Stimulated activated CD8-positive, alpha-beta memory T cell treated with anti-CD3 and anti-CD28 coated beads, Interleukin-7, amount 100 ng/mL, for 48 hours (primary cell): Measurements from ENCODE around the gene PRKCD.
"Not testable (repeated sequence)": the region's sequence is repeated elsewhere in the genome, so short reads cannot be mapped to it uniquely, and the experiment has no call there.

ENCODE experiments used
- DNase-seq, 2 donors: peaks; one replicate each; pipeline ENCODE4 v3.0.0-alpha.2; 2020; ENCODE audit warnings: low read depth in 1 of 2; ENCODE audit errors: extremely low read depth in 1 of 2

Gene PRKCD

GRCh38 chr3:53139906-53140846, 20.8 kb upstream of the PRKCD start:
- no peak for DNase-seq

DNA sequence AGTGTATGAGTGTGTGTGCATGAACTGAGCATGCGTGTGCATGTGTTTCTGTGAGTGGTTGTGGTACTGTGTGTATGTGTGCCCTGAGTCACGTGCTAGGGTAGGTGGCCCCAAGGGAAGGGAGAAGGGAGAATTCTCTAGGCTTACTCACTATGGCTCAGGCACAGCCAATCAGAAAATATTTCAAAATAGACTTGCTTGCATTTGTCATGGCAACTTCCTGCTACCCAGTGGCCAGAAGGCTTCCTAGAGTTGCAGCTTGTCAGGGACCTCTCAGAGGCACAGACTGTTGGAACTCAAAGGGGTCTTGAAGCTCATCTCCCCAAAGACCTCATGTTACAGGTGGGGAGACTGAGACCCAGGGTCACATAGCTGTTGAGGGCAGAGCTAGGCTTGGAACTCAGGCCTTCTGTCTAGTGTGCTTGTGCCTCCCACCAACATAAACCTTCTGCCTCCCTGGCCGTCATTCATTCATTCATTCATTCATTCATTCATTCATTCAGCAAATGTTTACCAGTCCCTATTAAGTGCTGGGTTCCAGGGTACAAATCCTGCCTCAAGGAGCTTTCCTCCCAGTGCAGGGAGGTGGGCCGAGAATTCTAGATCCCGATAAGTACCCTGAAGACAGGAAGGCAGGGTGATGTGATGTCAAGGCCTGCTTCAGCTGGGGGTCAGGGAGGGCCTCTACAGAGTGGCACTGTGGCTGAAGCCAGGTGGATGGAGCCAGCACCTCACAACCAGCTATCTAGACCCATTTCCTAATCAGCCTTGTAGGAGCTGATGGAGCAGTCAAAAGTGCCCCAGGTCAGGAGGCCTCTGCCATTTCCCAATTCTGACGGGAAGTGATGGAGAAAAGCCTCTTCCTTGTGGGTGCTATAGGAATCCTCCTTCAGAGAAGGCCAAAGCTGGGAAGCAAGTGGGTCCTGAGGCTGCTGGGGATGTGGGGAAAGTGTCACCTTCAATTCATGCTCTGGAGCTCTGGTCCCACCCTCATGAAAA, 19.9 kb upstream of the PRKCD start:
- DNase-seq = no peak

DNA sequence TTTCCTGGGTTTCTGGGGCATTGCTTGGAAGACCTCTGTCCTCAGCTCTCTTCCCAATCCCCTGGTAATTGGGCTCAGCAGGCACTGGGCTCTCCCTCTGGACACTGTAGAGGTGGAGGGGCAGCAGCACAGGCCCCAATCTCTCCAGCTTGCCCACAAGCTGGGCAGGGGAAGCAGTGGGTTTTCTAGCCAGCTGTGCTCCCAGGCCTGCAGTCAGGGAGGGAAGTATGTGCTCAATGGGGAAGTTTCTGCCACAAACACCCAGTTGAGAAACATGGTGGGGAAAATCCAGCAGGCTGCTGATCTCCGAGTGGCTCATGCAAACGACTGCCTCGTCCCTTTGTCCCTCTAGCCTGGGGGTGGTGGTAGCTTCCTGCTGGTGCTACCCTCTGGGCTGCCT, 18.0 kb upstream of the PRKCD start:
- no peak for DNase-seq

DNA sequence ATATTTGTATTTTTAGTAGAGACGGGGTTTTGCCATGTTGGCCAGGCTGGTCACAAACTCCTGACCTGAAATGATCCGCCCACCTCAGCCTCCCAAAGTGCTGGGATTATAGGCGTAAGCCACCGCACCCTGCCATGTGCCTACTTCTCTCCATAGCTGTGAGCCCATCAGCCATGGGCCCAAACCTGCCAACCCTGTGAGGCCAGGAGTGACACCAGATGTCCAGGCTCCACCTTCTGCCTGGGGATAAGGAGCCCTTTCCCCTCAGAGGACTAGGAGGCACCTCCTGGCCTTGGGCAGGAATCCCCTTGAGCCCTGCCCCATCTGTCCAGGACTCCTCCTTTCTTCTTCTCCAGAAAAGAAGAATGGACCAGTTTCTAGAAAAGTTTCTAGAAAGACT, 16.6 kb upstream of the PRKCD start:
- DNase-seq = no peak

DNA sequence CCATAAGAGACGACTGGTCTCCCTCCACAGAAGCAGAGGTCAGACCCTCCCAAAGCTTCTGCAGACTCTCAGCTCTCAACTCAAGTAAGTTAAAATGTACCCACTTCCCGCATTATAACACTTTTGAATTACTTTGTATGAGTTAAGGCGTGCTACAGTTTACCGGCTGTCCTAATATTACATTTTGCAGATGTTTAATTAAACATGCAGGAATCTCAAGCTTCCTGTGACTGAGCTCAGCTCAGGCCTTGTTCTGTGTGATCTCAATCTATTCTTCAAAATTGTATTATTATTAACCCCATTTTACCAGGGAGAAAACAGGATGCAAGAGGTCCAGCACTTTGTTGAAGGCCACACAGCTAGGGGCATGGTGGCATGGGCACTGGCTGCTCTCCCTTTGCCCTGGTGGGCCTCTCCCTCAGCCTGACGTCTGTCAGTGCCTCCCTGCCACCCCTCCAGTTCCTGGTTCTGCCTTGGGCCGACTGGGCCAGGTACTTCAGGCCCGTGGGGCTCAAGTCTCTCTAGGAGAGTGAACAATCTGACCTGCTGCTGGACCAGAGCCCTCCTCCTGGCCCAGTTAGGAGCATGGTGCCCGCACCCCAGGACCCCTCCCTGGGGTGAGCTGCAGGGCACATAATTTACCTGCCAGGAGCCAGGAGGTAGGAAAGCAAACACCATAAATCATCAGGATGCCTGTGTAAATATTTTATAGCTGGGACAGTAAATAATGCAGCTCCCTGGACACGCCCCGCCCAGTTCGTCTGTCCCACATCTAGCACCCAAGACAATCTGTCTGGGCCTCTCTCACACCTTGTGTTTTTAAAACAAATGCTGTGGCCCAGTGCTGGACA, 15.9 kb upstream of the PRKCD start:
- DNase-seq = no peak

GRCh38 chr3:53145713-53146080, 15.3 kb upstream of the PRKCD start:
- no peak for DNase-seq

DNA sequence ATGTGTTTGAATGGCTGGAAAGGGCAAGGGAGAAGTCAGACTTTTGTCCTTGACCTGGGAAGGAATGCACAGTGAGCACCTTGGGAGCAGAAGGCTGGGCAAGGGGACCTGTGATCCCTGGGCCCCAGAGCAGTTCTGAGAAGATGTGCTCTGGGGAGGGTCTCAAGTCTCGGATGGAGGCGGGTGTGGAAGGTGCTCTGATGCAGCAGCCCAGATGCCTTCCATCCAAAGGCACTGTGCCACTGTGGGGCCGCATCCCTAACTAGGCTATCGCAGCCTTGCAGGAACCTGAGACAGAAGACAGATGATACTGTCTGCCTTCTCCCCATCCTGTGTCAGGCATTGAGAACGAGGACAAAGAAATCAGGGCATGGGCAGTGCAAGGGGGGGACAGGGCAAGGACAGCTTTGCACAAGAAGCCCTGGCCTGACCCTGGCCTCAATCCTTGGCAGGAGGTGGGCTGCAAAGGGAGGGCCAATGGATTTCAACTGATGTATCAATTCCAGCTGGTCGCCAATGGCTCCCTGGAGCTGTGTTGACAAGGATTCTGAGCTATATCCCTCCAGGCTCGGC, 14.6 kb upstream of the PRKCD start:
- no peak for DNase-seq

GRCh38 chr3:53147151-53147902, 13.7 kb upstream of the PRKCD start:
- DNase-seq = no peak

GRCh38 chr3:53147903-53148400, 13.1 kb upstream of the PRKCD start:
- DNase-seq = no peak

DNA sequence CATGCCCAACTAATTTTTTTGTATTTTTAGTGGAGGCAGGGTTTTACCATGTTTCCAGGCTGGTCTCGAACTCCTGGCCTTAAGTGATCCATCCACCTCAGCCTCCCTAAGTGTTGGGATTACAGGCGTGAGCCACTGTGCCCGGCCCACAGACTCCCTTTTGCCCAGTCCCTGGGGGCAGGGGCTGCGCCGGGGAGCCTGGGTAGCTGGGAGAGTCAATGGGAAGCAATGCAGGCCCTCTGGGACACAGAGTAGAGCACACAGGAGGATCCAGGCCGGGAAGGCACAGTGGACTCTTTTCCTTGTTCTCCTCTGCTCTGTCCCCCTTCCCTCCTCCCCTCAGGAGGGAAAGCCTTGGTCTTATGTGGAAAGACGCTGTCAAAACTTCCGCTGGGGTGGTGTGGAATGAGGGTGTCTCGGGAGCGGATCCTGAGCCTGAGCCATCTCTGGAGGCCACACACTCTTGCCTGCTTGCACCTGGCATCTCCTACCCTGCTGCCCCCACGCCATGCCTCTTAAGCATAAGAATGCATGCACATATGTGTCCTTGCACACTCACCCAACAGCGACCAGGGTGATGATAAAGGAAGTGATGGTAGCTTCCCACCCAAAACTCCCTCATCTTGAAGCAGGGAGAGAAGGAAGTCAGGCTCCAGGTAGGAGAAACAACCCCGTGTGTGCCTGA, 11.9 kb upstream of the PRKCD start:
- no peak for DNase-seq

GRCh38 chr3:53149699-53150098, 11.3 kb upstream of the PRKCD start:
- DNase-seq = no peak

DNA sequence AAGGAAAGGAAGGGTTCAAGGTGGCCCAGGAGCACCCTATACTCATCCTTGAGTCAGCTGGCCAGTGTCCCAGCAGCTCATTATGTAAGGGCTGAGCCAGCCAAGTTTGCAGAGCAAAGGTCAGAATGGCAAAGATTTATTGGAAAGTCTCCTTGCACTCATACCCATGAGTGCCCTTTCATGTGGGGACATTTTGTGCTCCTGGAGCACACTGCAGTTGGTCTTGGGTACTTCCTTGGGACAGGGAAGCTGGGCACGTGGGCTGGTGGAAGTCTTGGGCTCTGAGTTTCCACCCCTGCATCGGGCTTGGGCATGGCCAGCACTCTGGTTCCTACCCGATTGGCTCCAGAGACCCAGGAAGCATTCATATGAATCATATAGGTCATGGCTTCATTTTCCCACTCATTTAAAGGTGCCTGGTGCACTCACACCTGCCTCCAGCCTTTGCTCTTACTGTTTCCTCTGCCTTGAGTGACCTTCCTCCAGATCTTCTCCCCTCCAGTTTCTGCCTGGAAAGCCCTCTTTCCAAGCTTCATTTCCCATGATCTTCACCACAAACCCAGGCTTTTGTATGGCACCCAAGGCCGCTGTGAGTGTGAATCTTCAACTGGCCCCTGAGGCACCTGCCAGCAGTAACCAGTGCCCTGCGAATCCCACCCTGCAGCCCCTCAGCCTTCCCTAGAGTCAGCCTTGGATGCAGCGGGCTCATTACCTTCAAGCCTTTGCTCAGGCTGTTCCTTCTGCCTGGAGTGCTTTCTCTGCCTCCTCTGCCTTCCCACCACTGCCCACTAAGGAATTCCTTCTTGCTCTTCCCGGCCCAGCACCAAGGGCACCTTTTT, 10.5 kb upstream of the PRKCD start:
- no peak for DNase-seq

GRCh38 chr3:53151086-53151438, 9.9 kb upstream of the PRKCD start:
- DNase-seq = not testable (repeated sequence)

DNA sequence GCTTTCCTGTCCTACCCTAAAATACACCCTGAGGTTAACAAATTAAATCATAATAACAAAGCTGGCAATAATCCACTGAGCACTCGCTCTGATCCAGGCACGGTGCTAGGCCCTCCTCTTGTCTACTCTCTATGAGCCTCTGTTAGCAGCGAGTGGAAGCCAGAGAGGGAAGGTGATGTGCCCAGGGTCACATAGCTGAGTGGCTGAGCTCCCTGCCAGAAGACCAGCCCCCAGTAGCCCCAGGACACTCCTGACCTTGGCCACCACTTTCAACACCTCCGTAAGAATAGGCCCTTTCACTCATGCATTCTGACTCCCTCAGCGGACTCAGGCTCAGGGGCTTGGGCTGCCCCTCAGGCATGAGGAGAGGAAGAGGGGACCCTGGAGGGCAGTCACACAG, 9.5 kb upstream of the PRKCD start:
- no peak for DNase-seq

GRCh38 chr3:53151870-53152660, 8.9 kb upstream of the PRKCD start:
- DNase-seq = no peak

DNA sequence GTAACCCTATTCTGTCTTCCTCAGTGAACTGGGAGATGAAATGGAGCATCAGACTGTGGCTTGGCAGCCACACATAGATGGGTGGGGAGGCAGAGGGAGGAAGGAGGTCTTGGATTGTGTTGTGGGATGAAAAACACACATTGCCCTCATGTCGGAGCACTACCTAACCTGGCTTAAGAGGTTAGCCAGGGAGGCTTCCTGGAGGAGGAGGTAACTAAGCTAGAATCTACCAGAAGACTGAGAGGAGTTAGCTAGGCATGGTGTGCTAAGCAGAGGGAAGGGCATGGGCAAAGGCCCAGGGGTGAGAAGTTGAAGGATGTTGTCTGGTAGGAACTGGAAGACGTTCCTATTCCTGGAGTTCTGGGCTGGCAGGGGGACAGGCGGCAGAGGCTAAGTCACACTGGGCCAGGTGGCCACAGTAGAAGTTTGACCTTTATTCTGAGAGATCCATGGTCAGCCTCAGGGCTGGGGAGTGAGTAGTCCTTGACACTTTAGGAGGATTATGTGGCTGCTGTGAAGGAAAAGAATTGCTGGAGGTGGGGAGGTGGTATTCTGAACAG, 7.7 kb upstream of the PRKCD start:
- no peak for DNase-seq

DNA sequence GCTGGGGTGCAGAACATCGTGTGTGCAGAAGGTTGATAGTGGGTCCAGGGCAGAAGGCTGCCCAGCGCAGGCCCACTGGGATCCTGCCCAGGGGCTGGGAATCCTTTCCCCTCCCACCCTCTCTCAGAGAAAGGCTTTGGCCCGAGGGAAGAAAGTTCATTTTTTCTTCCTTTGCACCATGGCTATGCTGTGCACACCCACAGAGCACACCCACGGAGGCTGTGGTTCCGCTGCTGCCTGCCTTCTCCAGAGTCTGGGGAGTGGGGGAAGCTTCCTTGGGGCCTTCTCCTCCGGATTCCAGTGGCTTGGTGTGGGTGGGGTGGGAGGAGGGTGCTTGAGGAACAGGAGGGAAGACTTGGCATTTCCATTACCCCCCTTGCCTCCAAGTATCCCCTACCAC, 7.0 kb upstream of the PRKCD start:
- no peak for DNase-seq
